DOHH2 (cell line): ENCODE results near the gene METTL21C.

Experiments
- EZH2phosphoT487 ChIP-seq: fragments of 200-600 bp; sonication (generic); IDR thresholded peaks from 2 replicates; pipeline ENCODE4 v1.6.1; 2017; ENCODE audit warnings: borderline replicate concordance, mild to moderate bottlenecking, antibody characterized with exemption, low read length, moderate library complexity, mixed read lengths
- TF ChIP-seq, protein P1 (sequence below): fragments of 200-600 bp; sonication (generic); IDR thresholded peaks from one replicate; pipeline ENCODE4 v1.5.1; 2014; ENCODE audit warnings: antibody characterized with exemption, mild to moderate bottlenecking, low read depth, low read length; ENCODE audit not compliant: poor library complexity, severe bottlenecking

- TF ChIP-seq, protein P1, sequence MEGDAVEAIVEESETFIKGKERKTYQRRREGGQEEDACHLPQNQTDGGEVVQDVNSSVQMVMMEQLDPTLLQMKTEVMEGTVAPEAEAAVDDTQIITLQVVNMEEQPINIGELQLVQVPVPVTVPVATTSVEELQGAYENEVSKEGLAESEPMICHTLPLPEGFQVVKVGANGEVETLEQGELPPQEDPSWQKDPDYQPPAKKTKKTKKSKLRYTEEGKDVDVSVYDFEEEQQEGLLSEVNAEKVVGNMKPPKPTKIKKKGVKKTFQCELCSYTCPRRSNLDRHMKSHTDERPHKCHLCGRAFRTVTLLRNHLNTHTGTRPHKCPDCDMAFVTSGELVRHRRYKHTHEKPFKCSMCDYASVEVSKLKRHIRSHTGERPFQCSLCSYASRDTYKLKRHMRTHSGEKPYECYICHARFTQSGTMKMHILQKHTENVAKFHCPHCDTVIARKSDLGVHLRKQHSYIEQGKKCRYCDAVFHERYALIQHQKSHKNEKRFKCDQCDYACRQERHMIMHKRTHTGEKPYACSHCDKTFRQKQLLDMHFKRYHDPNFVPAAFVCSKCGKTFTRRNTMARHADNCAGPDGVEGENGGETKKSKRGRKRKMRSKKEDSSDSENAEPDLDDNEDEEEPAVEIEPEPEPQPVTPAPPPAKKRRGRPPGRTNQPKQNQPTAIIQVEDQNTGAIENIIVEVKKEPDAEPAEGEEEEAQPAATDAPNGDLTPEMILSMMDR = no peak
- no peak for TF ChIP-seq EZH2phosphoT487
These were observed 14.7 kb upstream of the METTL21C start for GRCh38 chr13:102709536-102709935.
